Lower lobe of right lung (tissue), 2 donors: ENCODE data around the gene GIMAP8. TPM values are rescaled to one million over a fixed set of nuclear protein-coding genes. Genes with fewer than 3 reads are reported as not detected.

Experiments
- ATAC-seq, 2 donors: fragments of 200-7000 bp; cut with Tn5 transposase; one replicate each; pipeline ENCODE4 v1.9.1; 2020 to 2022; ENCODE audit warnings: mild to moderate bottlenecking in 2 of 2, moderate library complexity in 2 of 2
- DNase-seq: peaks from one replicate; pipeline ENCODE4 v3.0.0-alpha.2; 2020
- H3K27ac ChIP-seq: fragments of 200-600 bp; one replicate; pipeline ENCODE4 v1.8.0; 2022
- H3K27me3 ChIP-seq: fragments of 200-600 bp; one replicate; pipeline ENCODE4 v1.8.0; 2022; ENCODE audit warnings: low read depth
- H3K36me3 ChIP-seq: fragments of 200-600 bp; one replicate; pipeline ENCODE4 v1.8.0; 2022; ENCODE audit warnings: mild to moderate bottlenecking
- H3K4me1 ChIP-seq: fragments of 200-600 bp; one replicate; pipeline ENCODE4 v1.8.0; 2022
- H3K4me3 ChIP-seq: fragments of 200-600 bp; one replicate; pipeline ENCODE4 v1.8.0; 2022; ENCODE audit warnings: mild to moderate bottlenecking
- H3K9me3 ChIP-seq: fragments of 200-600 bp; one replicate; pipeline ENCODE4 v1.8.0; 2022
- intact Hi-C: fragments of 100-400 bp; cut with DNase I; formaldehyde crosslinking; loops from one replicate; pipeline ENCODE4 v1.11.0; 2022
- total RNA-seq: library from RNA; stranded (reverse); fragmentation: NEBNext Ultra II Directional; extraction: Animal tissue kit (Norgen Biotek cat#: 25700); gene quantifications from one replicate; pipeline ENCODE4 v1.2.1, GENCODE V29; 2021
- TF ChIP-seq, protein P1 (sequence below): fragments of 200-600 bp; IDR thresholded peaks from one replicate; pipeline ENCODE4 v1.8.0; 2022; ENCODE audit warnings: antibody characterized with exemption, mild to moderate bottlenecking
- donor health status: DM: no; HTN: yes; CAD: no; lungs with severe emphysema.

Gene GIMAP8
- total RNA-seq, 1 donor from 2014 or later, result 44.4 TPM

DNA sequence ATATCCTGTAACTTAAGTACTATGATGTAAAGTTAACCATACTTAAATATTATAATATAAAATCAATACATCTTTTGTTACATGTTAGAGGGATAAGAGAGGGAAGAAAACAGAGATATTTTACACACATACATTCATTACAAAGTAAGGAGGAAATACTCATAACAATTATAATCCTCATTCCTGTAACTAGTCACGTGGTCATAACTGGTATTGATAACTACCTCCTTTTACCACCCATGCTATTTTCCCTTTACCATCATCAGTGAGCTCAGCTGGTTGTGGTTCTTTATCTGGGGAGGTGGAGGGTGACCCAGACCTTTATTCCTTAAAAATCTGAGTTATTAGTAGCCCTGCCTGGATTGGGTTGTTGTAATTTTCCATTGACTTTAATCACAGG, 8.3 kb downstream of the GIMAP8 start:
- Histone ChIP-seq H3K27ac (no peak overlapping the region), H3K4me3 (no peak overlapping the region), H3K36me3 (no peaks in the 10 kb centered on the region), H3K4me1 (peaks cover 8% of the 10 kb centered on the region), H3K27me3 (no peaks in the 10 kb centered on the region), H3K9me3 (peaks cover 29% of the 10 kb centered on the region)
- TF ChIP-seq, protein P1, sequence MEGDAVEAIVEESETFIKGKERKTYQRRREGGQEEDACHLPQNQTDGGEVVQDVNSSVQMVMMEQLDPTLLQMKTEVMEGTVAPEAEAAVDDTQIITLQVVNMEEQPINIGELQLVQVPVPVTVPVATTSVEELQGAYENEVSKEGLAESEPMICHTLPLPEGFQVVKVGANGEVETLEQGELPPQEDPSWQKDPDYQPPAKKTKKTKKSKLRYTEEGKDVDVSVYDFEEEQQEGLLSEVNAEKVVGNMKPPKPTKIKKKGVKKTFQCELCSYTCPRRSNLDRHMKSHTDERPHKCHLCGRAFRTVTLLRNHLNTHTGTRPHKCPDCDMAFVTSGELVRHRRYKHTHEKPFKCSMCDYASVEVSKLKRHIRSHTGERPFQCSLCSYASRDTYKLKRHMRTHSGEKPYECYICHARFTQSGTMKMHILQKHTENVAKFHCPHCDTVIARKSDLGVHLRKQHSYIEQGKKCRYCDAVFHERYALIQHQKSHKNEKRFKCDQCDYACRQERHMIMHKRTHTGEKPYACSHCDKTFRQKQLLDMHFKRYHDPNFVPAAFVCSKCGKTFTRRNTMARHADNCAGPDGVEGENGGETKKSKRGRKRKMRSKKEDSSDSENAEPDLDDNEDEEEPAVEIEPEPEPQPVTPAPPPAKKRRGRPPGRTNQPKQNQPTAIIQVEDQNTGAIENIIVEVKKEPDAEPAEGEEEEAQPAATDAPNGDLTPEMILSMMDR, result no peak
- intact Hi-C loops, result no loop called here
- DNase-seq (no peak), ATAC-seq (no peak)

DNA sequence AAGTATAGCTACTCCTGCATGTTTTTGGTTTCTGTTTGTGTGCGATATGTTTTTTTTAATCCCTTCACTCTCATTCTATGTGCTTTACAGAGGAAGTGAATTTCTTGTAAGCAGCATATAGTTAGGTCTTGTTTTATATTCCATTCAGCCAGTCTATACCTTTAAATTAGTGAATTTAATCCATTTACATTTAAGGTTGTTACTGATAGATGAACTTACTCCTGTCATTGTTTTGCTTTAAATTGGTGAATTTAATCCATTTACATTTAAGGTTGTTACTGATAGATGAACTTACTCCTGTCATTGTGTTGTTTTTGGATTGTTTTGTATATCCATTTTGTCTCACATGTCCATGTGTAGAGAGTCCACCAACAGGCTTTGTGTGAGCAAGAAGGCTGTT, 11.1 kb downstream of the GIMAP8 start:
- intact Hi-C loops, result no loop called here
- peaks cover 29% of the 10 kb centered on the region for H3K9me3 ChIP-seq
- TF ChIP-seq, protein P1, result no peak
- DNase-seq, result no peak
- no peak overlapping the region for H3K4me3 ChIP-seq
- no peak overlapping the region for H3K27ac ChIP-seq
- peaks cover 20% of the 10 kb centered on the region for H3K4me1 ChIP-seq
- ATAC-seq, result no peak
- peaks cover 2% of the 10 kb centered on the region for H3K36me3 ChIP-seq
- no peaks in the 10 kb centered on the region for H3K27me3 ChIP-seq

DNA sequence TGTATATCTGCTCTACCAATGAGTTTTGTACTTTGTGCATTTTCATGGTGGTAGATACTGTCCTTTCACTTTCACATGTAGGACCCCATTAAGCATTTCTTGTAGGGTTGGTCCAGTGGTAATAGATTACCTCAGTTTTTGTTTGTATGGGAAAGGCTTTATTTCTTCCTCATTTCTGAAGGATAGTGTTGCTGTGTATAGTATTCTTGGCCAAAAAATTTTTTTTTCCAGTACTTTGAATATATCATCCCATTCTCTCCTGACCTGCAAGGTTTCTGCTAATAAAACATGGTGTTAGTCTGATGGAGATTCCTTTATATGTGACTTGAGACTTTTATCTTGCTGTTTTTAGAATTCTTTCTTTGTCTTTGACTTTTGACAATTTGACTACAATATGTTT, 12.0 kb downstream of the GIMAP8 start:
- ATAC-seq (no peak), DNase-seq (no peak)
- TF ChIP-seq, protein P1, result no peak
- peaks cover 10% of the 10 kb centered on the region for H3K36me3 ChIP-seq
- H3K9me3 ChIP-seq, result peaks cover 29% of the 10 kb centered on the region
- no peaks in the 10 kb centered on the region for H3K27me3 ChIP-seq
- intact Hi-C loops, result no loop called here
- H3K4me3 ChIP-seq, result no peak overlapping the region
- H3K4me1 ChIP-seq, result peaks cover 20% of the 10 kb centered on the region
- no peak overlapping the region for H3K27ac ChIP-seq

DNA sequence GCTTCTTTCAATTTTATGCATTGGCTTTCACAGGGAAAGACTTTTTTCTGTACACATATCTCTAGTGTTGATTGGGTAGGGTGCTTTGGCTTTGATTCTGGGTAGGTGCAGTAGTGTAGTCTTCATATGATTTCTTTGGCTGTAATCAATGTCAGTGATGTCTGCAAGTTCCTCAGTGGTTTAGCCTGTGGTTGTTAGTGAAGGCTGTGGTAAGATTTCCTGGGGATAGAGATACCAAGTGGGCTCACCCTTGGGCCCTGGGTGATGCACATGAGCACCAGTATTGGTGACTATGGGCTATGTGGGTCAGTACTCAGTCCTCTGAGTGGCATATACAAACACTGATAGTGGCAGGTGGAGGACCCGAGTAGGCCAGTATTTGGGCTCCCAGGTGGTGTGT, 13.0 kb downstream of the GIMAP8 start:
- Histone ChIP-seq H3K27ac (no peak overlapping the region), H3K27me3 (no peaks in the 10 kb centered on the region), H3K9me3 (peaks cover 29% of the 10 kb centered on the region), H3K36me3 (peaks cover 20% of the 10 kb centered on the region), H3K4me3 (no peak overlapping the region), H3K4me1 (peaks cover 20% of the 10 kb centered on the region)
- intact Hi-C loops, result no loop called here
- no peak for ATAC-seq
- no peak for DNase-seq
- TF ChIP-seq, protein P1, result no peak

DNA sequence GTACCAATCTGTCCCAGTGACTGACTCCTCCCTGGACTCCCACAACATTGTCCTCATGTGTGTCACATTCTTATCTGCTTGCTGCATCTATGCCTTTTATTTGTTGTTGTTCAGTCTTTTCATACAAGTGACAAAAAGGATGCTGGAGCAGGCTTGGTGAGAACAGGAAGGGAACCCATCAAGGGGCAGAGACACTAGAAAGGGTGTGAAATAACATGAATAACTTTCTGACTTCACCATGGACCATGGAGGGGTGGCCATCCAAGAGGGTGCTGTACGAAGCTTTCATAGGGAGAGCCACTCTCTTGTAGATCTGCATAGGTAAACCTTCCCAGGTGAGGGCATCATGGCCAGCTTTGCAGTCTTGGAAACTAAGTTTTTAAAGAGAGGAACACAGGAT, 14.5 kb downstream of the GIMAP8 start:
- Histone ChIP-seq H3K4me3 (no peak overlapping the region), H3K9me3 (peaks cover 29% of the 10 kb centered on the region), H3K27me3 (no peaks in the 10 kb centered on the region), H3K27ac (no peak overlapping the region), H3K4me1 (peaks cover 20% of the 10 kb centered on the region), H3K36me3 (peaks cover 33% of the 10 kb centered on the region)
- intact Hi-C loops, result no loop called here
- TF ChIP-seq, protein P1, result no peak
- no peak for DNase-seq
- ATAC-seq, result no peak

DNA sequence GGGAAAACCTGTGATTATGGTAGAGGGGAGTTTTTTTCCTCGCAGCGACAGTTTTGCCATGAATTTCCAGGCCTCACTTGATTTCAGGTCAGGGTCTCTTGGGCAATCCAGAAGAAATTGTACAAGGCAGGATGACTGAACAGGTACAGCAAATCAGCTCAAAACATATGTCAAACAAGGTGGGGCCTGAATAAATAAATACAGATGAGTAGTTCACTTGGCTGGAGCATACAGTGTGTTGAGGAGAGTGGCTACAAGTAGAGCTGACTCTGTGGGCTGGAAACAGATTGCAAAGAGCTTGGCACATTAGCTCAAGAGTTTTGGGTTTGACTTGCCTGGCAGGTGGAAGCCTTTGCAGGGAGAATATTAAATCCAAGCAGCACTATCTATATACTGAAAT, 15.0 kb downstream of the GIMAP8 start:
- no peak overlapping the region for H3K4me3 ChIP-seq
- peak in 1 of 2 donors; percentile 25 for ATAC-seq
- intact Hi-C loops, result no loop called here

More for the DNA sequence above, 15.0 kb downstream of the GIMAP8 start:
- H3K27me3 ChIP-seq, result no peaks in the 10 kb centered on the region
- no peak for DNase-seq
- H3K27ac ChIP-seq, result no peak overlapping the region
- peaks cover 29% of the 10 kb centered on the region for H3K9me3 ChIP-seq
- TF ChIP-seq, protein P1, result no peak
- H3K36me3 ChIP-seq, result peaks cover 36% of the 10 kb centered on the region
- peaks cover 24% of the 10 kb centered on the region for H3K4me1 ChIP-seq
